Breast epithelium (tissue), 4 donors: Measurements from ENCODE around the gene GPR137. TPM values are rescaled to one million over a fixed set of nuclear protein-coding genes. Genes with fewer than 3 reads are reported as not detected.
A peak's percentile ranks its signal among the peaks of the same experiment; 100 is the strongest.

ENCODE experiments used
- DNase-seq, 2 donors: peaks; one replicate each; pipeline ENCODE4 v3.0.0-alpha.2; 2019; ENCODE audit warnings: low spot score in 2 of 2
- H3K27ac ChIP-seq, 2 donors: fragments of 200-600 bp; sonication (generic) in 1 of 2; one replicate each; pipeline ENCODE4 v1.5.1; 2016 to 2019; ENCODE audit warnings: mild to moderate bottlenecking in 1 of 2
- H3K27me3 ChIP-seq, 2 donors: fragments of 200-600 bp; sonication (generic) in 1 of 2; one replicate each; pipeline versions ENCODE4 v1.5.1 to v1.6.0; 2017 to 2019; ENCODE audit warnings: control low read depth in 1 of 2, mild to moderate bottlenecking in 1 of 2
- H3K36me3 ChIP-seq: fragments of 200-600 bp; one replicate; pipeline ENCODE4 v1.5.1; 2019
- H3K4me1 ChIP-seq, 2 donors: fragments of 200-600 bp; sonication (generic); one replicate each; pipeline ENCODE4 v1.5.1; 2016 to 2019; ENCODE audit warnings: control low read depth in 1 of 2
- H3K4me3 ChIP-seq, 3 donors: fragments of 200-600 bp; sonication (generic); 1 replicate in 2 of 3; 2 replicates in 1 of 3; pipeline ENCODE4 v1.5.1; 2016 to 2019; ENCODE audit warnings: mild to moderate bottlenecking in 3 of 3, moderate library complexity in 2 of 3
- H3K9me3 ChIP-seq, 2 donors: fragments of 200-600 bp; sonication (generic) in 1 of 2; one replicate each; pipeline ENCODE4 v1.5.1; 2016 to 2019; ENCODE audit warnings: control low read depth in 1 of 2
- POLR2A ChIP-seq: fragments of 450-650 bp; IDR thresholded peaks from one replicate; pipeline ENCODE4 v1.6.1; 2016; ENCODE audit warnings: antibody characterized with exemption, mild to moderate bottlenecking, moderate library complexity
- POLR2AphosphoS5 ChIP-seq, 3 donors: sonication (generic); formaldehyde crosslinking; IDR thresholded peaks; one replicate each; pipeline ENCODE4 v1.6.1; 2017; ENCODE audit warnings: antibody characterized with exemption in 3 of 3
- intact Hi-C: fragments of 100-400 bp; cut with DNase I; formaldehyde crosslinking; loops from one replicate; pipeline ENCODE4 v1.15.1; 2023; ENCODE audit warnings: low total_unique reads
- total RNA-seq, 3 donors: library from RNA; depleted of rRNA; stranded (reverse); fragments of >200 nt; gene quantifications; one replicate each; pipeline ENCODE4 v1.1.0, GENCODE V29; 2016
- TF ChIP-seq, protein P1 (sequence below), 3 donors: fragments of 450-650 bp; IDR thresholded peaks; one replicate each; pipeline ENCODE4 v1.5.1; 2016 to 2017; ENCODE audit warnings: antibody characterized with exemption in 3 of 3, mild to moderate bottlenecking in 3 of 3, moderate library complexity in 3 of 3

Gene GPR137
- total RNA-seq, 3 donors from 2014 or later, result 8.9 to 14.7 (median 11.1) TPM

DNA sequence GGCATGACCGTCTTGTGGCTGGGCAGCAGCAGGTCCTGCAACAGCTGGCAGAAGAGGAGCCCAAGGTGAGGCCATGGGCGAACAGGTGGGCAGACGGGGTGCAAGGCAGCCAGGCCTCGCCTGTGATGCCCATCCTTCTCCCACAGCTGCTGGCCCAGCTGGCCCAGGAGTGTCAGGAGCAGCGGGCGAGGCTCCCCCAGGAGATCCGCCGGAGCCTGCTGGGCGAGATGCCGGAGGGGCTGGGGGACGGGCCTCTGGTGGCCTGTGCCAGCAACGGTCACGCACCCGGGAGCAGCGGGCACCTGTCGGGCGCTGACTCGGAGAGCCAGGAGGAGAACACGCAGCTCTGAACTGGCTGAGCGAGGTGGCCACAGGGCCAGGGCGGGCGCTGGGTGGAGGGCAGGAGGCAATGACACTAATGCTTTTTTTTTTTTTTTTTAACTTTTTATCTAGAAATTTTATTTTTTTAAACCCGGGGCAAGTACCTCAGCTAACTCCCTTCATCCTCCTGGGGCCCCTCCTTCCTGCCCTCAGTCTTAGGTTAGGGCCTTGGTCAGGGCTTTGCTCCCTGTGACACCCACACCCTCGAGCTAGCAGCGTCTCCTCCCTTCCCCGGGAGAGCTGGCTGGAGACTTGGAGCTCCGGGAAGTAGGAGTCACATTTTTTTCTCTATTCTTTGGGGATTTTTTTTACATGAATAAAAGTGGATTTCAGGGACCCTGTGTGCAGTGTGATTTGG lies 18.3 kb upstream of the GPR137 start:
- no peak overlapping the region for H3K4me3 ChIP-seq
- peak overlapping the region; percentile 95 to 100 for H3K27ac ChIP-seq
- TF ChIP-seq, protein P1, sequence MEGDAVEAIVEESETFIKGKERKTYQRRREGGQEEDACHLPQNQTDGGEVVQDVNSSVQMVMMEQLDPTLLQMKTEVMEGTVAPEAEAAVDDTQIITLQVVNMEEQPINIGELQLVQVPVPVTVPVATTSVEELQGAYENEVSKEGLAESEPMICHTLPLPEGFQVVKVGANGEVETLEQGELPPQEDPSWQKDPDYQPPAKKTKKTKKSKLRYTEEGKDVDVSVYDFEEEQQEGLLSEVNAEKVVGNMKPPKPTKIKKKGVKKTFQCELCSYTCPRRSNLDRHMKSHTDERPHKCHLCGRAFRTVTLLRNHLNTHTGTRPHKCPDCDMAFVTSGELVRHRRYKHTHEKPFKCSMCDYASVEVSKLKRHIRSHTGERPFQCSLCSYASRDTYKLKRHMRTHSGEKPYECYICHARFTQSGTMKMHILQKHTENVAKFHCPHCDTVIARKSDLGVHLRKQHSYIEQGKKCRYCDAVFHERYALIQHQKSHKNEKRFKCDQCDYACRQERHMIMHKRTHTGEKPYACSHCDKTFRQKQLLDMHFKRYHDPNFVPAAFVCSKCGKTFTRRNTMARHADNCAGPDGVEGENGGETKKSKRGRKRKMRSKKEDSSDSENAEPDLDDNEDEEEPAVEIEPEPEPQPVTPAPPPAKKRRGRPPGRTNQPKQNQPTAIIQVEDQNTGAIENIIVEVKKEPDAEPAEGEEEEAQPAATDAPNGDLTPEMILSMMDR (IDR thresholded peaks at IDR 0.05), result no peak
- no peak for TF ChIP-seq POLR2A
- no peak for TF ChIP-seq POLR2AphosphoS5 (IDR thresholded peaks at IDR 0.05)
- H3K4me1 ChIP-seq, result peaks cover 6 to 25% of the 10 kb centered on the region in 2 donors
- intact Hi-C loops, result loop anchor here (5.0 kb wide), 1 partner anchor 680 kb away; no protein-coding TSS in a partner anchor
- no peaks in the 10 kb centered on the region for H3K9me3 ChIP-seq
- H3K27me3 ChIP-seq, result no peaks in the 10 kb centered on the region
- peak in 1 of 2 donors; percentile 33 for DNase-seq
- H3K36me3 ChIP-seq, result no peaks in the 10 kb centered on the region

DNA sequence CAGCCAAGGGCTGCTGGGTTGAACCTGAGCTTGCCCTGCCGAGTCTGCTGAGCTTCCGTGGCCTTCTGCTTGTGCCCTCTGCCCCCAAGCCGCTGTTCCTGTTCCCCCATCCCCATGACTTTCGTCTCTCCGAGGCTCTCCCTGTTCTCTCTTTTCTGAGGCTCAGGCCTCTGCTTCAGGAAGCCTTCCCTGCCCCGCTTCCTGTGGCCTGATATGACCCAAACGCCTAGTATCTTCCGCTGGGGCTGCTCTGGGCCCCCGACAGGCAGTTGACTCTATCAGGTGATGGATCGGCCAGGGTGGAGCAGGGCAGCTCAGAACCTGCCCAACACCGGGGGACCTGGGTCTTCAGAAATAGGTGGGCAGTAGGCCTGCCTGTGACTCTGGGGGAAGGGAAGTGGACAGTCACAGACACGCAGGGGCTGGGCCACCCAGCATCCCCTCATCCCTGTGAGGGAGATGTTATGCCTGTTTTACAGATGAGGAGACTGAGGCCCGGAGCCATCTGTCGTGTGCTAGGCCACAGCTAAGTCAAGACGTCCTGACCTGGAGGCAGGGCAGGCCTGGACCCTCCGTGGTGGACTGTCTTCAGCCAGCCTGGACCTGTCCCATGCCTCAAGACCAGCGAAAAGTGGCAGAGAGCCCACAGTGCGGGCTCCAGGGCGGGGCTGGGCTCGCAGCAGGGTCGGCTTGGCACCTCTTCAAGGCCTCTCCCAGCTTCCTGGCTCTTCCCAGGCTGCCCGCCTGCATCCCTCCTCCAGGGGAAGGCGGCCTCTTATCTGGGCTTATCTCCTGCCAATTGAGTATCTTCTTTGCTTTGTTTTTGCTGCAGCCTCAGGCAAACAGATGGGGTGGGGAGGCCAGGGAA lies 17.4 kb upstream of the GPR137 start:
- no peak for TF ChIP-seq POLR2AphosphoS5 (IDR thresholded peaks at IDR 0.05)
- TF ChIP-seq, protein P1 (IDR thresholded peaks at IDR 0.05), result no peak
- intact Hi-C loops, result loop anchor here (5.0 kb wide), 1 partner anchor 681 kb away; no protein-coding TSS in a partner anchor
- peak in 1 of 2 donors; percentile 56 for DNase-seq
- Histone ChIP-seq H3K27ac (peak overlapping the region; percentile 95 to 100), H3K27me3 (no peaks in the 10 kb centered on the region), H3K36me3 (no peaks in the 10 kb centered on the region), H3K4me1 (peaks cover 6 to 25% of the 10 kb centered on the region in 2 donors), H3K4me3 (peak overlapping the region; percentile 77 to 97 (median 79)), H3K9me3 (no peaks in the 10 kb centered on the region)

DNA sequence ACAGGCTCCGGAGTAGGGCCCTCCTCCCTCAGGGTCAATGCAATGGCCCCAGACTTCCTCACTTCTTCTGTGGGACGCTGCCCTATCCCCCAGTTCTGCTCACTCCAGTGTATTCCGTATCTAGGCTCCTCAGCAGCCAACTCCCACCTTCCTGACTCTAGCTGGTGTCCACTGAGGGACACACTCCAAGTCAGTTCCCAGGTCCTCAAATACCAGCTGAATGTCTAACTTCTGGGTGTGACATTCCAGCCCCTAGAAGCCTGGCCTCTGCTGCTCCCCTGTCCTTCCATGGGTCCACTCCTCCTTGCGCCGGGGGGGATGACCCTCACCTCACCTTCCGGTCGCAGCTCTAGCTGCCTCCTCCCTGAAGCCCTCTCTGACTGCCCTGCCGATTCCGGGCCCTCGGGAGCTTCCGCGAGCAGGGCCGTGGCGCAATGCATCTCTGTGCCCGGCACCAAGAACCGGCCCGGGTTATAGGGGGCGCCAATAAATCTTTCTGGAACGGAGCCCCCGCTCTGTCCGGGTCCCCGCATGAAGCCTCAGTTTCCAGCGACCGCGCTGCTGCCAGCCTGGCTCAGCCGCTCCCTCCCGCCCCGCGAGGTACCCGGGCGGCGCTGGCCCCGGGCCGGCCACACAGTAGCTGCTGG lies 16.6 kb upstream of the GPR137 start:
- intact Hi-C loops, result loop anchor here (5.0 kb wide), 1 partner anchor 682 kb away; no protein-coding TSS in a partner anchor
- peak in 1 of 2 donors; percentile 42 for DNase-seq

DNA sequence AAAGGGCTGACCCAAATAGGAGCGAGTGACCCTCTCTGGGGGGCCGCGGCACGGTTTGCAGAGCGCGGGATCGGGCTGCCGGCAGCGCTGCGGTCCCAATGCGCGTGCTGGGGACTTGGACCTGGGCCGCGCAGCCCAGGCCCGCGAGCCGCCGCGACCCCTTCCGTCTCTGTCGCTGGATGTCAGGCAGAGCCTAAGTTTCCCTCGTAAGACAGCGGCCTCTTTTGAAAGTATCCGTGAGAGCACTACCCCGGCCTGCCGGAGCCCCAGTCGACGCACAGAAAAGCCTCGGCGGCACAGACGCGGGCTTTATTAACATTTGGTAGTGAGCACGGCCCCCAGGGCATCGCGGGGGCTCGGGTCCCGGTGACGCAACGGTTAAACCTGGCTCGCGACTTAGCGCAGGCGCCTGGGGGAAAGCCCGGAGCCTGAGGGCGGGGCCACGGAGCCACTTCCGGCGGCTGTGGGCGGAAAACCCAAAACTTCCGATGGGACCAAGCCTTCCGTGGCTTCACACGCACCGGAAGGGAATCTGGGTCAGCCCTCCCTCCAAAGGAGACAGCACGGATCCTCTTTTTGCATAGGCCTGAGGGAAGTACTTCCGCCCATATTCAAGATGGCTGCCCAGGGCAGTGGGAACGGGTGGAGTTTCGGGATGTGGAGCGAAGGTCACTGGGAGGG lies 16.0 kb upstream of the GPR137 start:
- intact Hi-C loops, result loop anchor here (5.0 to 10.0 kb wide), 2 partner anchors 682 to 1995 kb away; partner anchors contain the start of gene SCGB2A2
- DNase-seq, result peak; percentile 95 to 99
- H3K4me3 ChIP-seq, result peak overlapping the region; percentile 77 to 97 (median 79)
- peaks cover 6 to 25% of the 10 kb centered on the region in 2 donors for H3K4me1 ChIP-seq
- no peaks in the 10 kb centered on the region for H3K27me3 ChIP-seq
- no peaks in the 10 kb centered on the region for H3K9me3 ChIP-seq
- no peaks in the 10 kb centered on the region for H3K36me3 ChIP-seq
- H3K27ac ChIP-seq, result peak overlapping the region; percentile 95 to 100
- TF ChIP-seq POLR2AphosphoS5 (IDR thresholded peaks at IDR 0.05) (peak; percentile 86 to 93 (median 92)), POLR2A (no peak)
- TF ChIP-seq, protein P1 (IDR thresholded peaks at IDR 0.05), result peak in 1 of 3 donors; percentile 18

More for the DNA sequence above, 16.6 kb upstream of the GPR137 start:
- Histone ChIP-seq H3K27me3 (no peaks in the 10 kb centered on the region), H3K36me3 (no peaks in the 10 kb centered on the region), H3K4me1 (peaks cover 6 to 25% of the 10 kb centered on the region in 2 donors), H3K27ac (peak overlapping the region; percentile 95 to 100), H3K4me3 (peak overlapping the region; percentile 77 to 97 (median 79)), H3K9me3 (no peaks in the 10 kb centered on the region)
- TF ChIP-seq POLR2A (no peak), POLR2AphosphoS5 (IDR thresholded peaks at IDR 0.05) (peak in 1 of 3 donors; percentile 55)
